BLaER1 treated with 17β-estradiol and CSF1 and Interleukin-3, amounts not matched to agents 10 nM and 100 nM (cell line): Measurements from ENCODE around the gene GMEB2.

Experiments
- H3K27ac ChIP-seq, 11 experiments: shearing (Covaris generic); formaldehyde crosslinking; 2 replicates each; pipeline ENCODE4 v1.8.1; 2022
- H3K27me3 ChIP-seq, 11 experiments: shearing (Covaris generic); formaldehyde crosslinking; 2 replicates each; pipeline ENCODE4 v1.8.1; 2022
- H3K36me3 ChIP-seq, 11 experiments: shearing (Covaris generic); formaldehyde crosslinking; 2 replicates each; pipeline ENCODE4 v1.8.1; 2022
- H3K4me1 ChIP-seq, 10 experiments: shearing (Covaris generic); formaldehyde crosslinking; 2 replicates each; pipeline ENCODE4 v1.8.1; 2022
- H3K4me2 ChIP-seq, 11 experiments: shearing (Covaris generic); formaldehyde crosslinking; 2 replicates each; pipeline ENCODE4 v1.8.1; 2022
- H3K4me3 ChIP-seq, 10 experiments: shearing (Covaris generic); formaldehyde crosslinking; 2 replicates each; pipeline ENCODE4 v1.8.1; 2022
- H3K9ac ChIP-seq, 11 experiments: shearing (Covaris generic); formaldehyde crosslinking; 2 replicates each; pipeline ENCODE4 v1.8.1; 2022
- H3K9me3 ChIP-seq, 11 experiments: shearing (Covaris generic); formaldehyde crosslinking; replicated peaks in 1 of 11; 2 replicates each; pipeline ENCODE4 v1.8.1; 2022
- H4K20me1 ChIP-seq, 11 experiments: shearing (Covaris generic); formaldehyde crosslinking; 2 replicates each; pipeline ENCODE4 v1.8.1; 2022
- Cebpa-rat ChIP-seq, 11 experiments: shearing (Covaris generic); IDR thresholded peaks; 2 replicates each; pipeline ENCODE4 v1.8.1; 2022

The GMEB2 gene

DNA sequence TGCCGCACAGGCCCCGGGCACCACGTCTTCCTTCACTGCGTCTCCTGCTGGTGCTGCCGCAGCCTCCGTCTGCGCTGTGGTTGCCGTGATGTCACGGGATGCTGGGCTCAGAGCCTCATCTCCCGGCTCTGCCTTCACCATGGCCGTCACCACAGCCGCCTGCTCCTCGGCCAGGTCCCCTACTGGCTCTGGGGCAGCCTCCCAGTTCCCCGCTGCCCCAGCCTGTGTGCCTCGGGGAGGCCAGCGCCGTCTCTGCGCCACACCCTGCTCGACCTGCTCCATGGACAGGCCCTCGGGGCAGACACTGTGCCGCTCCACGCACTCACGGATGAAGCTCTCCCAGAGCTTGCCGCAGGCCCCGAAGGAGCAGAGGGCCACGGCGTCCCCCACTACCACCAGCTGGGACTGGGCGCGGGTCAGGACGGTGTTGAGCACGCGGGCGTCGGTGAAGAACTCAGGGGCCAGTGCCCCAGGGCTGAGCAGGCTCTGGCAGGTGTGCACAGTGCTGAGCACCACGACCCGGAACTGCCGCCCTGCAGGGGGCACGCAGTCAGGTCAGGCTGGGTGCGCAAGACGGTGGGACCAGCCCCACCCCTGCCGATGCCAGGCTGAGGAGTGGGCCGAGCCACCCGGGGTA, 61.1 kb downstream of the GMEB2 start:
- Histone ChIP-seq H3K27me3 (peaks cover 94 to 99% (median 97%) of the 10 kb centered on the region in 11 experiments), H3K9ac (no peak overlapping the region), H3K4me1 (peaks cover 48 to 79% (median 71%) of the 10 kb centered on the region in 10 experiments), H3K36me3 (peaks cover 0 to 19% (median 0%) of the 10 kb centered on the region in 11 experiments; a peak in 2 of 22 replicates), H3K9me3 (no peaks in the 10 kb centered on the region), H3K4me2 (no peak overlapping the region), H3K4me3 (no peak overlapping the region), H3K27ac (no peak overlapping the region), H4K20me1 (peaks cover 97 to 100% (median 100%) of the 10 kb centered on the region in 11 experiments)
- no peak for TF ChIP-seq Cebpa-rat (IDR thresholded peaks at IDR 0.05)

DNA sequence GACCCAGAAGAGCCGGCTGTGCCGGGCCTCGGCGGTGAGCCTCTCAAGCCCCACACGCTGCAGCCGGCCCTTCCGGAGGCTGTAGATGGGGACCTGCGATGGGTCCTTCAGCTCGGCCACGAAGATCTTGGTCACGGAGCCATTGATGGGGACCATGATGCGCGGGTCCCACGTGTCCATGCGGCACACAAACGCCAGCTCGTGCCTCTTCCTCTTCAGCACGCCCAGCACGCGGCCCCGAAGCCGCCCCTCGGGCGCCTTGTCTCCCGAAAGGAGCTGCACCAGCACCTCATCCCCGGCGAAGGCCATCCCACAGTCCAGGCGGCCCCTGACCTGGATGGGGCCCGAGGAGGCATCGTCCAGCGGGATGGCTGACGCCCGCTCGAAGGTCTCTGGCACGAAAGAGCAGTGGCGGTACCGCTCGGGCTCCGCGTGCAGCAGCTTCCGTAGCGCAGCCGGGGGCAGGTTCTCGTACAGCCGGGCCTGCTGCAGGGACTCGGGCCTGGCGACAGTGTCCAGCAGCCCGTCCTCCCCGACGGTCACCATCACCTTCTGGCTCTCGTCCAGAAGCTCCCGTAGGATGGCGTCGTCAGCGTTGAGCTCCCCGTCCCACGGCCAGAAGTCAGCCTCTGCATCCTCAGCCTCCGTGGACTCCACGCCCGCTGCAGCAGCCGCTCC, 61.7 kb downstream of the GMEB2 start:
- Histone ChIP-seq H3K4me1 (peaks cover 47 to 74% (median 67%) of the 10 kb centered on the region in 10 experiments), H3K4me3 (no peak overlapping the region), H3K9me3 (no peaks in the 10 kb centered on the region), H3K27me3 (peaks cover 93 to 99% (median 97%) of the 10 kb centered on the region in 11 experiments), H3K4me2 (no peak overlapping the region), H3K27ac (no peak overlapping the region), H3K9ac (no peak overlapping the region), H3K36me3 (peaks cover 0 to 19% (median 0%) of the 10 kb centered on the region in 11 experiments; a peak in 2 of 22 replicates), H4K20me1 (peaks cover 92 to 100% (median 97%) of the 10 kb centered on the region in 11 experiments)
- no peak for TF ChIP-seq Cebpa-rat (IDR thresholded peaks at IDR 0.05)

DNA sequence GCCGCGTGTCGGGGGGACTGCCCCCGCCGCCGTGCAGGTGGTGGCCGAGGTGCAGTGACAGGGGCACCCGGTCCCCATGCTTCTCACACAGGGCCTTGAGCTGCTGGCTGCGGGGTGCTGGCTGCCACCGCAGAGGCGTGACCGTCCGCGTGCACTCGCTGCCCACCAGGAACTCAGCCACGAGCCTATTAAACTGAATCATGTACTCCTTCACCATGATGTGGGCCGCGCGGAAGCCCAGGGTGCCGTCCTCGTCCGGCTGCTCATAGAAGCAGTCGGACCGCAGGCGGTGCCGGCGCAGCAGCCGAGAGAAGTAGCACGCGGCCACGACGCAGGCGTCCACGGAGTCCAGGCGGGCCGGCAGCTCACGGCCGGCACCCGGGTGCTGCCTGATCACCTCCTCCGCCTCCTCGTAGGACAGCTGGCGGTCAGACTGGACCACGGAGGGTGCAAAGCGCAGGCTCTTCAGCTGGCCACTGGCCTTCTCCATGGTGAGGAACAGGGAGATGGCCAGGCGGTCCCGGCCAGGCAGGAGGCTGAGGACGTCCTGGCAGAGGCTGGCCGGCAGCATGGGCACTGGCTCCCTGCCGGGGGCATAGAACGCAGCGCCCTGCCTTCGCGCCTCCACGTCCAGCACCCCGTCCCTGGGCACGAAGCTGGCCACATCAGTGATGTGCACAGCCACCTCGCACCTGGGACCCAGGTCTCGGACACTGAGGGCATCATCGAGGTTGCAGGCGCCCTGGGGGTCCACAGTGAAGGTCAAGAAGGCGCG, 62.7 kb downstream of the GMEB2 start:
- no peak overlapping the region for H3K27ac ChIP-seq
- peaks cover 0 to 19% (median 0%) of the 10 kb centered on the region in 11 experiments; a peak in 2 of 22 replicates for H3K36me3 ChIP-seq
- H4K20me1 ChIP-seq: peaks cover 83 to 96% (median 89%) of the 10 kb centered on the region in 11 experiments
- no peak overlapping the region for H3K9ac ChIP-seq
- H3K27me3 ChIP-seq: peaks cover 84 to 90% (median 90%) of the 10 kb centered on the region in 11 experiments
- no peak for TF ChIP-seq Cebpa-rat (IDR thresholded peaks at IDR 0.05)
- H3K4me3 ChIP-seq: no peak overlapping the region
- H3K4me2 ChIP-seq: peak overlapping the region in 5 of 11 experiments; percentile 95 to 99 (median 96); a peak in 7 of 22 replicates
- H3K9me3 ChIP-seq: no peaks in the 10 kb centered on the region
- peaks cover 38 to 65% (median 57%) of the 10 kb centered on the region in 10 experiments for H3K4me1 ChIP-seq

DNA sequence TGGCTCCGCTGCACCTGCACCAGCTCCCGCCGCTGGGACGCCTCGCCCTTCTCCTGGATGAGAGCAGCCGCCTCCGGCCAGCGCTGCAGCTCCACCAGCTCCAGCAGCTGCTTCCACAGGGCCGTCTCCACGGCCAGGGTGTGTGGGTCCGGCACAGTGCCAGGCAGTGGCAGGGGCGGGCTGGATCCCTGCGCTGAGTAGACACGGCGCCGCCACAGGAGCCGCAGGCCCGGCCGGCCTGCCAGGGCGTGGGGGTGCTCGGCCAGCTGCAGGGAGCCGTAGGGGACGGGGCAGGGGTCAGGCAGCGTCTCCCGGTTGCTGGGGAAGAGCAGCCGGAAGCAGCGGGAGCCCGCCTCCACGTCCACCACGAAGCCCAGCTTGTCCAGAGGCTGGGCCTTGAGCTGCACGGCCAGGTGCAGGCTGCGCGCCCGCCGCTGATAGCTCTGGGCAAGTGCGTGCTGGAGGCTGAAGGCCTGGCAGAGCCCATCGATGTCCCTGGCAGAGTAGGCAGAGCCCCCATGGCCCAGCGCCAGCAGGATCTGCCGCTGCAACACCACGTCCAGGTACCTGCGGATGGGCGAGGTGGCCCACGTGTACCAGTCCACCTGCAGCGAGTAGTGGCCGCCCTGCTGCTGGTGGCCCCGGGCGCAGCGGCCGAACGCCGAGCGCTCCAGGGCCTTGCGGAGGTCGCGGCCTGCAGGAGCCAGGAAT, 63.5 kb downstream of the GMEB2 start:
- Histone ChIP-seq H3K4me1 (peaks cover 29 to 56% (median 49%) of the 10 kb centered on the region in 10 experiments), H3K36me3 (peaks cover 0 to 19% (median 0%) of the 10 kb centered on the region in 11 experiments; a peak in 2 of 22 replicates), H3K9ac (no peak overlapping the region), H3K4me2 (peak overlapping the region; percentile 33 to 99 (median 95); a peak in 20 of 22 replicates), H3K27me3 (peaks cover 75 to 87% (median 82%) of the 10 kb centered on the region in 11 experiments), H3K9me3 (no peaks in the 10 kb centered on the region), H3K27ac (no peak overlapping the region), H4K20me1 (peaks cover 74 to 88% (median 80%) of the 10 kb centered on the region in 11 experiments), H3K4me3 (0 out of 20 replicates have a peak overlapping the region, but pooled peaks of 2 of the 10 experiments have one; percentile 28 to 43)
- TF ChIP-seq Cebpa-rat (IDR thresholded peaks at IDR 0.05): no peak

DNA sequence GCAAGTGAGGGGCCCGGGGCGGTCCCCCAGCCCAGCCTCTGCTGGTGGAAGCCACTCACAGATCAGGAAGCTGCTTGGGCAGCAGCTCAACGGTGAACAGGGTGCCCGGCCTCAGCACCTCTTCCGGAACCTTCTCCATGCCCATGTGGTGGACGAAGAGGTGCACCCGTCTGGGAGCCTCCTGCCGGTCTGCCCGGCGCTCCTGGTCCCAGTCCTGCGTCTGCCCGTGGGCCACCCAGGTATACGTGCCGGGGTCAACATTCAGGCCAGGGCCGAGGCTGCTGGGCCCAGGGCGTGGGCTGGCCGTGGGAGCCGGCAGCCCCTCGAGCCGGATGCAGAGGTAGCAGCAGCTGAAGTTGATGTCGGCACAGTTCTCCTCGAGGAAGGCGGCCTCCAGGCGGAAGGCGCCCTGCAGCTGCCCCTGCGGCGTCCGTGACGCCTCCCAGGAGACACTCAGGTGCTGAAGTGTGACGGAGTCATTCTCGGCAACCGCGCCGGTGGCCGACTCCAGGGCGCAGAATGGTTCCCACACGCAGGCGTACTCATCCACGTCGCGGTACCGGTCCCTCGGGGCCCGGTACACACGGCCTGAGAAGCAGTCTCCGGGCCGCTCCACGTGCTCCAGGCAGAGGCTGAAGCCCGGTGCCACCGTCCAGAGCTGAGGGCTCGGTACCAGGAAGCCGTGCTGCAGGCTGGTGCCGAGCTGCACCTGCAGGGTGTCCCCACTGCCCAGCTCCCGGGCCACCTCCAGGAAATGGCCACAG, 64.3 kb downstream of the GMEB2 start:
- H3K27ac ChIP-seq: peak overlapping the region in 1 of 11 experiments; percentile 63; a peak in 2 of 22 replicates
- H3K4me1 ChIP-seq: peaks cover 22 to 49% (median 41%) of the 10 kb centered on the region in 10 experiments
- H3K4me3 ChIP-seq: peak overlapping the region in 4 of 10 experiments; percentile 28 to 48 (median 41); a peak in 8 of 20 replicates
- peaks cover 69 to 85% (median 74%) of the 10 kb centered on the region in 11 experiments for H4K20me1 ChIP-seq
- H3K9me3 ChIP-seq: no peaks in the 10 kb centered on the region
- no peak for TF ChIP-seq Cebpa-rat (IDR thresholded peaks at IDR 0.05)
- peaks cover 0 to 19% (median 0%) of the 10 kb centered on the region in 11 experiments; a peak in 2 of 22 replicates for H3K36me3 ChIP-seq
- H3K4me2 ChIP-seq: peak overlapping the region; percentile 33 to 99 (median 95)
- peaks cover 72 to 89% (median 79%) of the 10 kb centered on the region in 11 experiments for H3K27me3 ChIP-seq
- H3K9ac ChIP-seq: peak overlapping the region in 5 of 11 experiments; percentile 16 to 52 (median 33); a peak in 5 of 22 replicates

DNA sequence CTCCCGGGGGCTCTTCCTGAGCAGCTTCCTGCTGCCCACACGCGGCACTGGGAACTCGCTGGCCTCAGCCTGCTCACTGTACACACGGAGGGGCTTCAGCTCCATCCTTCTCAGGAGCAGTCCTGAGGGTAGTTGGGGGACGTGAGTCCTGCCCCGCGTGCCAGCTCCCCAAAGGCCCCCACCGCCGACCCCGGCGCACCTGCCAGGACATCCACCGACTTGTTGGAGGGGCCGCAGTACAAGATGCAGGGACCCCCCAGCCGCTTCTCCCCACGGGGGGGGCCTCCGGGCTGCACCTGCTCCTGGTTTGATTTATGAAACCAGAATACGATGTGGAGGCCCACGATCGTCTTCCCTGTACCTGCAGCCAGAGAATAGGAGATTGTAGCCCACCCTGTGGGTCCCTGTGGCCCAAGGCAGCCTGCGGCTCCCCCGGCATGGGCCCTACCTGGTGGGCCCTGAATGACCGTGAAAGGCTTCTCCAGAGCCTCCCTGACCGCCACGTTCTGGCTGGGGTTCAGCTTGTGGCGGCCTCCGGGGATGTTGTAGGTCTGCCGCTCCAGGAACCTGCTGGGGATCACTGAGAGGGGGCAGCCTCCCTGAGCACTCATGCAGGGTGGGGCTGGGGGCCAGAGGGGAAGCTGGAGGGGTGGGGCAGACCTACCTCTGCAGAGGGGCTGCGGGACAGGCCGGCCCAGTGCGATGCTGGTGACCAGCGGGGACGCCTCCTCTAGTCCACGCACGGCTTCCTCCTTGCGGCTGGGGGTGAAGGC, 65.1 kb downstream of the GMEB2 start:
- Histone ChIP-seq H3K27ac (peak overlapping the region in 1 of 11 experiments; percentile 63; a peak in 1 of 22 replicates), H3K9me3 (no peaks in the 10 kb centered on the region), H3K27me3 (peaks cover 69 to 89% (median 79%) of the 10 kb centered on the region in 11 experiments), H3K4me3 (peak overlapping the region in 2 of 10 experiments; percentile 28 to 48; a peak in 3 of 20 replicates), H3K9ac (peak overlapping the region in 3 of 11 experiments; percentile 33 to 52 (median 43); a peak in 1 of 22 replicates), H3K4me2 (peak overlapping the region; percentile 33 to 99 (median 95); a peak in 20 of 22 replicates), H3K4me1 (peaks cover 14 to 41% (median 35%) of the 10 kb centered on the region in 10 experiments), H3K36me3 (peaks cover 0 to 19% (median 0%) of the 10 kb centered on the region in 11 experiments; a peak in 2 of 22 replicates), H4K20me1 (peaks cover 61 to 85% (median 73%) of the 10 kb centered on the region in 11 experiments)
- TF ChIP-seq Cebpa-rat (IDR thresholded peaks at IDR 0.05): no peak
